Kidney epithelial cell (primary cell): Measurements from ENCODE around the gene TWIST2. TPM values are rescaled to one million over a fixed set of nuclear protein-coding genes. Genes with fewer than 3 reads are reported as not detected.

Source experiments
- DNase-seq: peaks from one replicate; pipeline ENCODE4 v3.0.0-alpha.2; 2010; ENCODE audit warnings: low read depth
- H3K27me3 ChIP-seq: 2 replicates; pipeline ENCODE4 v1.6.0; 2011; ENCODE audit warnings: low read length; ENCODE audit not compliant: control insufficient read depth, insufficient read depth
- H3K36me3 ChIP-seq: 2 replicates; pipeline ENCODE4 v1.5.1; 2011; ENCODE audit warnings: low read length; ENCODE audit not compliant: control insufficient read depth, insufficient read depth
- H3K4me3 ChIP-seq: 2 replicates; pipeline ENCODE4 v1.5.1; 2011; ENCODE audit warnings: low read depth, mild to moderate bottlenecking, control low read depth, low read length
- CTCF ChIP-seq: IDR thresholded peaks from 2 replicates; pipeline ENCODE4 v1.5.1; 2011; ENCODE audit warnings: mild to moderate bottlenecking, moderate library complexity, low read length, control low read depth, inconsistent platforms; ENCODE audit not compliant: insufficient read depth, poor library complexity, severe bottlenecking
- total RNA-seq: library from RNA; depleted of rRNA; stranded (reverse); fragments of >200 nt; gene quantifications from 2 replicates; pipeline ENCODE4 v1.2.3, GENCODE V29; 2015

The TWIST2 gene
- total RNA-seq, 1 donor from 2014 or later: 1.8 TPM

- no peaks in the 10 kb centered on the region for H3K36me3 ChIP-seq
- TF ChIP-seq CTCF: no peak
- no peaks in the 10 kb centered on the region for H3K27me3 ChIP-seq
- DNase-seq: no peak
- H3K4me3 ChIP-seq: no peak overlapping the region
Measured at GRCh38 chr2:238875471-238876231, 27.8 kb downstream of the TWIST2 start.

- Histone ChIP-seq H3K4me3 (no peak overlapping the region), H3K36me3 (no peaks in the 10 kb centered on the region), H3K27me3 (no peaks in the 10 kb centered on the region)
- TF ChIP-seq CTCF: no peak
- no peak for DNase-seq
Measured at GRCh38 chr2:238876232-238876630, 28.3 kb downstream of the TWIST2 start.

- Histone ChIP-seq H3K4me3 (no peak overlapping the region), H3K27me3 (no peaks in the 10 kb centered on the region), H3K36me3 (no peaks in the 10 kb centered on the region)
- no peak for TF ChIP-seq CTCF
- DNase-seq: no peak
Measured at GRCh38 chr2:238878051-238878735, 30.3 kb downstream of the TWIST2 start.

- TF ChIP-seq CTCF: no peak
- no peak for DNase-seq
- no peaks in the 10 kb centered on the region for H3K36me3 ChIP-seq
- no peaks in the 10 kb centered on the region for H3K27me3 ChIP-seq
- no peak overlapping the region for H3K4me3 ChIP-seq
Measured at GRCh38 chr2:238879043-238879442, 31.2 kb downstream of the TWIST2 start.

GRCh38 chr2:238879621-238880377 lies 31.9 kb downstream of the TWIST2 start:
- DNase-seq: no peak
- no peak overlapping the region for H3K4me3 ChIP-seq
- TF ChIP-seq CTCF: no peak
- no peaks in the 10 kb centered on the region for H3K27me3 ChIP-seq
- no peaks in the 10 kb centered on the region for H3K36me3 ChIP-seq
